ENCODE data around the gene CLTB.

CLTB gene

GRCh38 chr5:176440927-176441706 lies 24.8 kb upstream of the CLTB start:
- TF ChIP-seq CTCF (IDR thresholded peaks at IDR 0.05; ENCODE audit: low read depth, low read length, missing control alignments) = no peak
- DNase-seq (ENCODE audit: extremely low read depth, low read depth) = no peak
- H3K4me3 ChIP-seq (replicated peaks; ENCODE audit: low read depth, low read length) = no peak overlapping the region

GRCh38 chr5:176438959-176439757 lies 22.8 kb upstream of the CLTB start:
- no peak for DNase-seq (ENCODE audit: extremely low read depth, low read depth)
- no peak for TF ChIP-seq CTCF (IDR thresholded peaks at IDR 0.05; ENCODE audit: low read depth, low read length, missing control alignments)
- no peak overlapping the region for H3K4me3 ChIP-seq (replicated peaks; ENCODE audit: low read depth, low read length)

- H3K4me3 ChIP-seq (replicated peaks; ENCODE audit: low read depth, low read length) = no peak overlapping the region
- no peak for DNase-seq (ENCODE audit: extremely low read depth, low read depth)
- no peak for TF ChIP-seq CTCF (IDR thresholded peaks at IDR 0.05; ENCODE audit: low read depth, low read length, missing control alignments)
Measured at GRCh38 chr5:176436656-176437055, 20.3 kb upstream of the CLTB start.

GRCh38 chr5:176432707-176433106 lies 16.4 kb upstream of the CLTB start:
- H3K4me3 ChIP-seq (replicated peaks; ENCODE audit: low read depth, low read length) = no peak overlapping the region
- DNase-seq (ENCODE audit: extremely low read depth, low read depth) = no peak
- TF ChIP-seq CTCF (IDR thresholded peaks at IDR 0.05; ENCODE audit: low read depth, low read length, missing control alignments) = no peak

- no peak for TF ChIP-seq CTCF (IDR thresholded peaks at IDR 0.05; ENCODE audit: low read depth, low read length, missing control alignments)
- no peak for DNase-seq (ENCODE audit: extremely low read depth, low read depth)
- H3K4me3 ChIP-seq (replicated peaks; ENCODE audit: low read depth, low read length) = no peak overlapping the region
Measured at GRCh38 chr5:176429972-176430371, 13.6 kb upstream of the CLTB start.

GRCh38 chr5:176427971-176428370 lies 11.6 kb upstream of the CLTB start:
- no peak overlapping the region for H3K4me3 ChIP-seq (replicated peaks; ENCODE audit: low read depth, low read length)
- DNase-seq (ENCODE audit: extremely low read depth, low read depth) = no peak
- TF ChIP-seq CTCF (IDR thresholded peaks at IDR 0.05; ENCODE audit: low read depth, low read length, missing control alignments) = no peak

All from HFF-Myc (cell line).